Measurements from ENCODE around the gene NOL4L. TPM values are rescaled to one million over a fixed set of nuclear protein-coding genes. Genes with fewer than 3 reads are reported as not detected.

NOL4L gene
- total RNA-seq, 1 donor from 2014 or later = 19.7 TPM

GRCh38 chr20:32474717-32474966, 110.5 kb downstream of the NOL4L start:
- DNase-seq (no peak), ATAC-seq (no peak)
- Histone ChIP-seq H3K9me3 (no peaks in the 10 kb centered on the region), H3K4me3 (peak overlapping the region; percentile 47), H3K36me3 (no peaks in the 10 kb centered on the region), H3K27ac (peak overlapping the region; percentile 78), H3K27me3 (no peaks in the 10 kb centered on the region), H3K4me1 (peaks cover 59% of the 10 kb centered on the region)
- intact Hi-C loops (cut with DNase I) = no loop called here
- TF ChIP-seq CTCF (IDR thresholded peaks at IDR 0.05) = no peak

- ATAC-seq = peak; percentile 1
- peaks cover 64% of the 10 kb centered on the region for H3K4me1 ChIP-seq
- H3K4me3 ChIP-seq = peak overlapping the region; percentile 47
Measured at GRCh38 chr20:32474009-32474716, 111.0 kb downstream of the NOL4L start.

GRCh38 chr20:32473231-32474008, 111.7 kb downstream of the NOL4L start:
- Histone ChIP-seq H3K4me1 (peaks cover 65% of the 10 kb centered on the region), H3K27ac (peak overlapping the region; percentile 78), H3K9me3 (no peaks in the 10 kb centered on the region), H3K4me3 (no peak overlapping the region), H3K27me3 (no peaks in the 10 kb centered on the region), H3K36me3 (no peaks in the 10 kb centered on the region)
- intact Hi-C loops (cut with DNase I) = no loop called here
- TF ChIP-seq CTCF (IDR thresholded peaks at IDR 0.05) = no peak
- no peak for ATAC-seq
- DNase-seq = peak; percentile 57

More at GRCh38 chr20:32474009-32474716, 111.0 kb downstream of the NOL4L start:
- intact Hi-C loops (cut with DNase I) = no loop called here
- Histone ChIP-seq H3K36me3 (no peaks in the 10 kb centered on the region), H3K27ac (peak overlapping the region; percentile 78), H3K9me3 (no peaks in the 10 kb centered on the region), H3K27me3 (no peaks in the 10 kb centered on the region)
- no peak for TF ChIP-seq CTCF (IDR thresholded peaks at IDR 0.05)
- peak; percentile 74 for DNase-seq

- ATAC-seq (no peak), DNase-seq (no peak)
- Histone ChIP-seq H3K27me3 (no peaks in the 10 kb centered on the region), H3K4me1 (peaks cover 72% of the 10 kb centered on the region), H3K27ac (peak overlapping the region; percentile 78), H3K36me3 (no peaks in the 10 kb centered on the region), H3K9me3 (no peaks in the 10 kb centered on the region), H3K4me3 (no peak overlapping the region)
- intact Hi-C loops (cut with DNase I) = no loop called here
- no peak for TF ChIP-seq CTCF (IDR thresholded peaks at IDR 0.05)
Measured at GRCh38 chr20:32472581-32473207, 112.4 kb downstream of the NOL4L start.

- Histone ChIP-seq H3K36me3 (no peaks in the 10 kb centered on the region), H3K4me3 (no peak overlapping the region), H3K9me3 (no peaks in the 10 kb centered on the region), H3K4me1 (peaks cover 75% of the 10 kb centered on the region), H3K27me3 (no peaks in the 10 kb centered on the region), H3K27ac (peak overlapping the region; percentile 42)
- no peak for DNase-seq
- no peak for ATAC-seq
- no peak for TF ChIP-seq CTCF (IDR thresholded peaks at IDR 0.05)
- intact Hi-C loops (cut with DNase I) = no loop called here
Measured at GRCh38 chr20:32470940-32471339, 114.2 kb downstream of the NOL4L start.
